NCI-H446 treated with DMSO at 0.1 percent for 48 hours (cell line): ENCODE data around the gene OR2T1.
"Not testable (repeated sequence)": the region's sequence is repeated elsewhere in the genome, so short reads cannot be mapped to it uniquely, and the experiment has no call there.

Experiments used
- DNase-seq: peaks from one replicate; lab custom pipeline; 2025; lab: John Stamatoyannopoulos, UW

The OR2T1 gene, protein sequence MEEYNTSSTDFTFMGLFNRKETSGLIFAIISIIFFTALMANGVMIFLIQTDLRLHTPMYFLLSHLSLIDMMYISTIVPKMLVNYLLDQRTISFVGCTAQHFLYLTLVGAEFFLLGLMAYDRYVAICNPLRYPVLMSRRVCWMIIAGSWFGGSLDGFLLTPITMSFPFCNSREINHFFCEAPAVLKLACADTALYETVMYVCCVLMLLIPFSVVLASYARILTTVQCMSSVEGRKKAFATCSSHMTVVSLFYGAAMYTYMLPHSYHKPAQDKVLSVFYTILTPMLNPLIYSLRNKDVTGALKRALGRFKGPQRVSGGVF

GRCh38 chr1:248402748-248403147, at the start of gene OR2T1:
Gene OR2T1 (plus strand): TSS chr1:248403048. CDS start chr1:248406148, 3,100 bp downstream.
- DNase-seq = no peak

- DNase-seq = no peak
Measured at GRCh38 chr1:248359415-248359814, 43.4 kb upstream of the OR2T1 start.

GRCh38 chr1:248361121-248361715, 41.6 kb upstream of the OR2T1 start, which contains the start of gene OR2T4:
Gene OR2T4 (plus strand): TSS chr1:248361665. CDS start chr1:248361665, 0 bp downstream.
- DNase-seq = no peak

DNA sequence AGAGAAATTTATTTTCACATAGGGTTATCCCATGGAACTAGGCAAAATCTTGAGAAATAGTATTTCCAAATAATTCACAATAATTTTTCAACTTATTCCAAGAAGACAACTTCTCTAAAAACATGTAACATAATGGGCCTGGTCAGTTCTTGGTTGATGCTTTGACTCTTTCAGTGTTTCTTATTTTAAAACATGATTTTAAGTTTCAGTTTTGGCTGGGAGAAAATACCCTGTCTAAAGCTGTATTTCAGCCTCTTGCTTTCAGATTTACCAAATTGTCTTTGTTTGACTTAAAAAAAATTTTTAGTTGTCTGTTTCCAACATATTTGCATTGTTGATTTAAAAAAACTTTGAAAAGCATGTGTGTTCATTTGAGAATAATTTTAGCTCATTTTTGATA, 36.2 kb upstream of the OR2T1 start:
- DNase-seq = no peak

DNA sequence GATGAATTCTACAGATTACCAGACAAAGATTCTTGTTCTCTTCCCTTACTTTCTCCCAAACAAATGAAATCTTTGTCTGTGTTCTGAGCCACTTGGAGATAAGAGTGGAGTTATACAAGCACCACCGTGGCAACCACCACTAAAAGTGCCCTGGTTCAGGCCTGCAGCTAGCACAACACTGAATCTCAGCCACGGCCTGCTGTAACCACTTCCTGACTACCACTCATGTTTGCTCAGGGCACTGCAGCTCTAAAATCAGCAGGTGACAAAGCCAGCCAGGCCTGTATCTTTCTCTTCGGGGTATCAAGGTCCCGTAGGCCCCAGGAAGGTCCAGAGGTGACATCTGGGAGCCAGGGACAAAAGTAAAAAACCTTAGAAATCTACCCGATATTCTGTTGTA, 30.5 kb upstream of the OR2T1 start:
- DNase-seq = no peak

- DNase-seq = no peak
Measured at GRCh38 chr1:248373761-248374160, 29.1 kb upstream of the OR2T1 start.

- no peak for DNase-seq
Measured at GRCh38 chr1:248375446-248375845, 27.4 kb upstream of the OR2T1 start, which contains the start of gene OR2T6. Gene OR2T6 (plus strand): TSS chr1:248375746. CDS start chr1:248387609, 11,863 bp downstream.

DNA sequence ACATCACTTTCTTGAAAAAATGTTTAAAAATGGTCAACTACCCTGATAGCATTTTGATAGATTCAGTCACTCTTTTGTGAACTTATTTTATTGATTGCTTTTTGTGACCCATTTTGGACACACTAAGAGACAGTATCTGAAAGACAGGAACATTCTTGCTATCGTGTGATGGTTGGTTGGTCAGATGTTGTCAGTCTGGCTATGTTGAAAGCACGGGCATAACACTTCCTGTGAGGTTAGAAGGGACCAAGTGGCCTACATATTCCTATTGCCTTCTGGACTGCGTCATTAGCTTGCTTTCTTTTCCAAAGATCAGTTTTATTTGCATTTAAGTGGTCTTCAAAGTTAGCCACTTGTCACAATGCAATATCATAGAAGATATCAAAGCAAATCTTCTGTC, 25.9 kb upstream of the OR2T1 start:
- no peak for DNase-seq

DNA sequence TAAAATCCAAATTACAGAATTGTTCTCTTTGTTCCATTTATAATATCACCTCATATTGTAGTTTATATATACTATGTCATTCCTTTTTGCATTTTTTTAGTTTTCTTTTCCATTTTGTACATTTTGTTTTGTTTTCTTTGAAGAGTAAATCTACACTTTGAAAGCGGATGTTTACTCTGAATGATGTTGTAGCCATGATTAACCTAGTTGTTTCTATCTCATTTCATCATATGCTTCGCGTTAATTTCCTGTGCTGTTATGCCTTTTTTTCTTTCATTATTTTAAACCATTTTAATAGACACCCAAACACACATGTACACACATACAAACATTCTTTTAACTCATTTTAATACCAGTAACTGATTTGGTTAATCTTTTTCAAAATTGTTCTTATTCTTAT, 22.0 kb upstream of the OR2T1 start:
- DNase-seq = no peak

DNA sequence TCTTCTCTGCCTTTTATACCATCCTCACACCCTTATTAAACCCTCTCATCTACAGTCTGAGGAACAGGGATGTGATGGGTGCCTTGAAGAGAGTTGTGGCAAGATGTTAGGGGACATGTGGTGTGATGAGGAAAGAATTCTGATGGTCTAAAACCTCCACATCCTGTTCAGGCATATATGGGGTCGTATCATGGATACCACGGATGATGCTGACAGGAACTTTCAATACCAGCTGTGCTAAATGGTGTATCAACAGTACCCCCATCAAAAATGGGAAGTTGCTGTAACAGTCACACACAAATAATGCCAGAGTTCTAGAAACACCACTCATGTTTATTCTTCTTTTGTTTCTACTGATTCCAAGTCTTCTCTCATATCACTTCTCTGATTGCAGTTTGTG, 14.4 kb upstream of the OR2T1 start:
- no peak for DNase-seq

GRCh38 chr1:248393050-248393449, 9.8 kb upstream of the OR2T1 start:
- DNase-seq = no peak

- DNase-seq = peak; percentile 6
Measured at GRCh38 chr1:248404024-248404423, 1.2 kb downstream of the OR2T1 start.

GRCh38 chr1:248406721-248407692, 4.2 kb downstream of the OR2T1 start:
- DNase-seq = no peak

DNA sequence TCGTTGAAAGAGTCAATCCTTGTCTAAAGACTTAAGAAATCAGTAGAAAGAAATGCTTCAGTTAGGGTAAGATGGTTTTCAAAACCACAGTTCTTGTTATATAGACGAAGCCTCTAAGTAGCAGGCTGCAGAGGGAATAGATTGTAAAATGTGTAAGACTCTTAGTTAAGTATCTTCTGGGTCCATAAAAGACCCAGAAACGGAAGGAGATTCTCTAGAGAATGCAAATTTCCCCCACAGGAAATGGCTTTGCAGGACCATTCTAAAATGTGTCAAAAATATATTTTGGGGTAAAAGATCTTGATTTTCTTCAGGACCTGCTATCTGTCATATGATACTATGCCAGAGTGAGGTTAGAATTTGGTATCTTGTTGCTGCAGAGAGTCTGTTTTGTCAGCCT, 13.4 kb downstream of the OR2T1 start:
- DNase-seq = no peak

GRCh38 chr1:248417854-248418253, 15.0 kb downstream of the OR2T1 start:
- DNase-seq = no peak

- DNase-seq = no peak
Measured at GRCh38 chr1:248421384-248421783, 18.5 kb downstream of the OR2T1 start.

DNA sequence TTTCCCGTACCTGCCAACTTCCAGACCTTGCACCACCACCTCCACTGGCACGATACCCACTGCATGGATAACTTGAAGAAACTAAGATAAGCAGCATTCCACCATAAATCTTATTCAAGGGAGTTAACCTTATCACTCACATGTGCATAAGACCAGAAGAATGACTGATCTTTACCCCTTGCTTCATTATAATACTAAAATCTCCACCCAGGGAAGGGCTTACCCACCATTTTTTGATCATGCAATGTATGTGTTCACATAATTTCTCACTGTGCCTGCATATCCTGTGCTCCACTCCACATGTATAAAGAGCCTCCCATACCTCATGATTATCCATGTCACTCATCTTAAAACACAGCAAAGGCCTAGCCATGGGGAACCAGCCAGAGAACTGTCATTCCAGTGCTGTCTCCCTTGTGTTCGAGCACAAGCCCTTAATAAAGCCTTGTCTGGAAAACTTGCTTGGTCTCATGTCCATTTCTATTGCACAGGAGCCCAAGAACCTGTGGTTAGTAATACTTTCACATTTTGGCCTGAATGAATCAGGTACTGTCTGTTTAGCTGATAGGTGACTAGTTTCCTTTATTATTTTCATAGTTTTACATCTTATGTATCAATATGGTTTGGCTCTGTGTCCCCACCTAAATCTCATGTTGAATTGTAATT, 24.8 kb downstream of the OR2T1 start:
- DNase-seq = not testable (repeated sequence)

DNA sequence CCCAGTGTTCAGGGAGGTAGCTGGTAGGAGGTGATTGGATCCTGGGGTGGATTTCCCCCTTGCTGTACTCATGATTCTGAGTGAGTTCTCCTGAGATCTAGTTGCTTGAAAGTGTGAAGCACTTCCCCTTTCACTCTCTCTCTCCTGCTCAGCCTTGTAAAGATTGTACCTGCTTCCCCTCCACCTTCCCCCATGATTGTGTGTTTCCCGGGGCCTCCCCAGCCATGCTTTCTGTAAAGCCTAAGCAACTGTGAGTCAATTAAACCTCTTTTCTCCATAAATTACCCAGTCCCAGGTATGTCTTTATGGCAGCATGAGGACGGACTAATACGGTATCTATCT, 25.3 kb downstream of the OR2T1 start:
- DNase-seq = not testable (repeated sequence)

DNA sequence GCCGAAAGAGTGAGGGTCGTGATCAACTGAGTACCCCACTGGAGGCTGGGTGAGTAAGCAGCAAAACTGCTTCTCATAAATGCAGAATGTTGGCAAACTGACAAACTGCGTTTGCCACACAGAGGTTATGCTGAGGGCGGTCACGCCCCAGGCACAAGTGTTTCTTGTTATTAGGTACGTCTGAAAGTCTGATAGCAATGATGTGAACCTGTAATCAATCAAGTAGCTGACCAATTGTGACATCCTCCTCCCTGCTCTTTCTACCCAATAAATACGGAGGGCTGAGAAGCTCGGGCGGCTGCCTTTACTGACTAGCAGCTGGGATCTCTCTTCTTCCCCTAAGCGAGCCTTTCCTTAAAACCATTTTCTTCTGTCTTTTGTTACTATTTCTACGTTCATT, 28.8 kb downstream of the OR2T1 start:
- not testable (repeated sequence) for DNase-seq

DNA sequence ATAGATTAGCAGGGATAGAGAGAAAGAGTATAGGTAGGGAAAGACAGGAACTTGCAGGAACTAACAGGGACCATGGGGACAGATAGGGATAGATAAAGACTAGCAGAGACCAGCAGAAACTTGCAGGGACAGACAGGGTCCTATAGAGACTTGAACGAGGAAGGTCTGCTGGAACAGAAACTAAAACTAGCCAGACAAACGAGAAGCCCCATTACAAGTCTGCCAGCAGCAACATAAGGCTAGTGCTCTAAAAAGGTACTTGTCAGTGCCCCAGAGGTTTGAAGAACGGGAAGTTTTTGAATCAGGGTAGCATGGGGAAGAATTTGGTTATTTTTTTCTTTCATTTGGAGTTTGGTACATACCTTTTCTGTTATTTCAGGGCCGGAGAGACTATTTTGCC, 29.4 kb downstream of the OR2T1 start:
- not testable (repeated sequence) for DNase-seq

GRCh38 chr1:248433811-248434415, 31.1 kb downstream of the OR2T1 start:
- DNase-seq = not testable (repeated sequence)
